GM12878 (cell line): ENCODE data around the gene PADI1. TPM values are rescaled to one million over a fixed set of nuclear protein-coding genes. Genes with fewer than 3 reads are reported as not detected.

Source experiments
- NFIC ChIP-seq: IDR thresholded peaks from 2 replicates; pipeline ENCODE4 v1.6.1; 2012; ENCODE audit warnings: low read depth, mild to moderate bottlenecking, inconsistent platforms, low read length, moderate library complexity
- SIN3A ChIP-seq: IDR thresholded peaks from 2 replicates; pipeline ENCODE4 v1.6.1; 2012; ENCODE audit warnings: low read depth, low read length, improper control_type of control experiment
- USF1 ChIP-seq: IDR thresholded peaks from 2 replicates; pipeline ENCODE4 v1.6.1; 2011; ENCODE audit warnings: borderline replicate concordance, low read depth, mild to moderate bottlenecking, moderate library complexity, mixed read lengths, low read length; ENCODE audit not compliant: insufficient read depth; ENCODE audit errors: extremely low read length
- USF2 ChIP-seq: IDR thresholded peaks from 2 replicates; pipeline ENCODE4 v1.6.1; 2011; ENCODE audit warnings: low read depth, low read length, improper control_type of control experiment, borderline replicate concordance
- ZBTB11 ChIP-seq: fragments of 450-650 bp; formaldehyde crosslinking; IDR thresholded peaks from 2 replicates; pipeline ENCODE4 v1.5.0; 2022; ENCODE audit warnings: mild to moderate bottlenecking, missing genetic modification characterization
- ZSCAN29 ChIP-seq: fragments of 450-650 bp; IDR thresholded peaks from 2 replicates; pipeline ENCODE4 v1.6.1; 2017; ENCODE audit warnings: mild to moderate bottlenecking, moderate library complexity
- polyA plus RNA-seq, 11 experiments: library from polyadenylated mRNA; depleted of rRNA in 4 of 11; unstranded in 6 of 11; stranded (reverse) in 5 of 11; fragments of >200 nt; fragmentation: Nextera tagmentation in 4 of 11; fragmentation: Illumina TruSeq in 1 of 11; extraction: Ambion mirVana in 4 of 11; extraction: Trizol in 1 of 11; gene quantifications; 1 replicate in 1 of 11; 2 replicates in 10 of 11; pipeline versions ENCODE4 v1.2.1 to v1.2.3, GENCODE V29; 2011 to 2016; ENCODE audit warnings: inconsistent platforms in 2 of 11, missing spikeins in 2 of 11, low read depth in 1 of 11
- total RNA-seq, 4 experiments: library from RNA; depleted of rRNA in 3 of 4; stranded (reverse); fragments of >200 nt in 3 of 4; fragmentation: Illumina TruSeq in 1 of 4; extraction: Trizol in 1 of 4; gene quantifications; 2 replicates each; pipeline versions ENCODE4 v1.2.1 to v1.2.3, GENCODE V29; 2013 to 2021

The PADI1 gene
- total and polyA plus RNA-seq, 10 of the 15 experiments (the other 5 are each of a cell fraction or from before 2014, with no cell fraction given) = 0.05 TPM; not detected in 9

- no peak for TF ChIP-seq ZSCAN29
- TF ChIP-seq USF2 = no peak
- no peak for TF ChIP-seq SIN3A
- TF ChIP-seq ZBTB11 = no peak
- no peak for TF ChIP-seq USF1
- TF ChIP-seq NFIC = no peak
Observed at GRCh38 chr1:17213782-17214148, 8.8 kb downstream of the PADI1 start (continued).
